K562 (cell line): ENCODE results near the gene FAR2. TPM values are rescaled to one million over a fixed set of nuclear protein-coding genes. Genes with fewer than 3 reads are reported as not detected.

ENCODE experiments used
- ATAC-seq: fragments of 200-7000 bp; cut with Tn5 transposase; 3 replicates; pipeline ENCODE4 v1.9.1; 2020; ENCODE audit warnings: moderate library complexity
- BruUV-seq: library from RNA; stranded (reverse); fragments of 400-500 nt; replicated peaks from 2 replicates; lab custom pipeline; 2021; lab: Mats Ljungman, UMichigan
- CTCF ChIA-PET: fragments of 300-600 bp; formaldehyde crosslinking; extraction: SDS; loops from one replicate; lab custom pipeline; 2021; ENCODE audit warnings: low intra/inter-chr PET ratio; lab: Yijun Ruan, JAX
- POLR2A ChIA-PET: fragments of 300-600, 350-650 bp; sonication (Branson Sonifier 250); formaldehyde crosslinking; extraction: SDS; loops from one replicate; lab custom pipeline; 2021; ENCODE audit warnings: antibody characterized with exemption, inconsistent platforms; lab: Yijun Ruan, JAX
- DNase-seq, 4 experiments: peaks; one replicate each; pipeline versions ENCODE4 v3.0.0 to v3.0.0-alpha.2; 2011 to 2018; ENCODE audit warnings: low spot score in 3 of 4, mixed read lengths in 3 of 4; ENCODE audit errors: extremely low read depth in 1 of 4
- FAIRE-seq: peaks from 2 replicates; lab custom pipeline; 2011; peaks lifted over from hg19 to GRCh38; lab: Jason Lieb, UNC
- H2AFZ ChIP-seq: 2 replicates; pipeline ENCODE4 v1.6.0; 2011; ENCODE audit warnings: low read depth, low read length, control low read depth, inconsistent platforms
- H3K27ac ChIP-seq: fragments of 200-600 bp; 3 replicates; pipeline ENCODE4 v1.8.0; 2011; ENCODE audit warnings: low read depth, mild to moderate bottlenecking, control low read depth, inconsistent platforms, low read length, moderate library complexity, mixed read lengths; ENCODE audit errors: extremely low read depth
- H3K27me3 ChIP-seq, 2 experiments: fragments of 300-600 bp in 1 of 2; 2 replicates in 1 of 2; 3 replicates in 1 of 2; pipeline versions ENCODE4 v1.6.0 to v1.8.0; 2011; ENCODE audit warnings: inconsistent platforms in 2 of 2, low read length in 2 of 2, mild to moderate bottlenecking in 1 of 2, mixed read lengths in 1 of 2, moderate library complexity in 1 of 2; ENCODE audit not compliant: control insufficient read depth in 2 of 2, insufficient read depth in 2 of 2
- H3K36me3 ChIP-seq: fragments of 300-600 bp; 3 replicates; pipeline ENCODE4 v1.8.0; 2011; ENCODE audit warnings: mild to moderate bottlenecking, low read length, inconsistent platforms; ENCODE audit not compliant: control insufficient read depth, insufficient read depth
- H3K4me1 ChIP-seq, 2 experiments: fragments of 200-600 bp in 1 of 2; replicated peaks in 1 of 2; 2 replicates in 1 of 2; 3 replicates in 1 of 2; pipeline versions ENCODE4 v1.5.1 to v1.8.0; 2011; ENCODE audit warnings: inconsistent platforms in 2 of 2, low read length in 2 of 2, mild to moderate bottlenecking in 1 of 2, mixed read lengths in 1 of 2, moderate library complexity in 1 of 2; ENCODE audit not compliant: control insufficient read depth in 2 of 2, insufficient read depth in 2 of 2
- H3K4me2 ChIP-seq: 2 replicates; pipeline ENCODE4 v1.6.1; 2011; ENCODE audit warnings: low read length, control low read depth, inconsistent platforms, mixed read lengths; ENCODE audit not compliant: insufficient read depth
- H3K4me3 ChIP-seq: fragments of 200-600 bp; sonication (generic), shearing (Covaris generic); 2 replicates; pipeline ENCODE4 v1.5.1; 2016; ENCODE audit warnings: control low read depth, inconsistent platforms
- H3K79me2 ChIP-seq: fragments of 200-600 bp; 3 replicates; pipeline ENCODE4 v1.8.0; 2011; ENCODE audit warnings: low read length, inconsistent platforms; ENCODE audit not compliant: control insufficient read depth, insufficient read depth
- H3K9ac ChIP-seq, 2 experiments: 2 replicates each; pipeline versions ENCODE4 v1.6.0 to v1.6.1; 2011; ENCODE audit warnings: low read depth in 2 of 2, low read length in 2 of 2, control low read depth in 1 of 2, inconsistent platforms in 1 of 2, mild to moderate bottlenecking in 1 of 2, mixed read lengths in 1 of 2; ENCODE audit not compliant: insufficient read depth in 1 of 2
- H3K9me1 ChIP-seq: one replicate; pipeline ENCODE4 v1.6.0; 2011; ENCODE audit warnings: inconsistent platforms, mild to moderate bottlenecking, low read length, moderate library complexity; ENCODE audit not compliant: control insufficient read depth, insufficient read depth
- H3K9me3 ChIP-seq: replicated peaks from 2 replicates; pipeline ENCODE4 v1.5.1; 2011; ENCODE audit warnings: low read depth, low read length, inconsistent platforms; ENCODE audit not compliant: control insufficient read depth, insufficient read depth
- H4K20me1 ChIP-seq: replicated peaks from 2 replicates; pipeline ENCODE4 v1.6.1; 2011; ENCODE audit warnings: low read length, inconsistent platforms, mixed read lengths; ENCODE audit not compliant: control insufficient read depth, insufficient read depth
- CEBPB ChIP-seq: fragments of 450-650 bp; IDR thresholded peaks from 2 replicates; pipeline ENCODE4 v1.6.1; 2016; ENCODE audit warnings: missing genetic modification characterization, missing compliant biosample characterization
- CEBPG ChIP-seq, 3 experiments: fragments of 200-800 bp in 1 of 3; sonication (Bioruptor generic) in 1 of 3; sonication (generic) in 1 of 3; formaldehyde crosslinking in 1 of 3; IDR thresholded peaks in 2 of 3; conservative IDR thresholded peaks in 1 of 3; 2 replicates each; pipeline versions ENCODE4 v1.6.1 to v1.8.0; 2016 to 2022; ENCODE audit warnings: missing compliant biosample characterization in 2 of 3, missing genetic modification characterization in 2 of 3, mild to moderate bottlenecking in 1 of 3, missing genetic modification reagents in 1 of 3
- HINFP ChIP-seq: fragments of 450-650 bp; conservative IDR thresholded peaks from 2 replicates; pipeline ENCODE4 v1.6.1; 2016; ENCODE audit warnings: missing genetic modification characterization, low read depth, mild to moderate bottlenecking, control low read depth, missing compliant biosample characterization
- MXI1 ChIP-seq: IDR thresholded peaks from 2 replicates; pipeline ENCODE4 v1.6.1; 2011; ENCODE audit warnings: low read depth, mild to moderate bottlenecking, improper control_type of control experiment, low read length
- WGBS: fragments of 100-300 bp; shearing (Covaris generic); methylation state at CpG from one replicate; pipeline ENCODE4 v1.1.6; 2016; ENCODE audit warnings: low coverage, mixed read lengths; ENCODE audit not compliant: insufficient coverage; ENCODE audit errors: missing lambda C conversion rate; 5-methylcytosine and 5-hydroxymethylcytosine counted together
- in situ Hi-C: fragments of 300-500 bp; cut with MboI; formaldehyde crosslinking; loops from 4 replicates; pipeline ENCODE4 v1.15.0; 2018; ENCODE audit warnings: inconsistent platforms, mixed read lengths
- intact Hi-C: fragments of 100-400 bp; cut with micrococcal nuclease; formaldehyde crosslinking; loops from 2 replicates; pipeline ENCODE4 v1.14.2; 2022
- polyA plus RNA-seq, 8 experiments: library from polyadenylated mRNA; depleted of rRNA in 4 of 8; stranded (reverse) in 5 of 8; unstranded in 3 of 8; fragments of >200 nt; fragmentation: Nextera tagmentation in 2 of 8; fragmentation: Illumina TruSeq in 1 of 8; extraction: Ambion mirVana in 2 of 8; extraction: Trizol in 1 of 8; gene quantifications; 2 replicates each; pipeline versions ENCODE4 v1.2.1 to v1.2.3, GENCODE V29; 2011 to 2014; ENCODE audit warnings: inconsistent platforms in 1 of 8, missing spikeins in 1 of 8
- total RNA-seq, 7 experiments: library from RNA; depleted of rRNA in 6 of 7; stranded (reverse); fragments of >200 nt in 6 of 7; fragmentation: Illumina TruSeq in 2 of 7; extraction: Trizol in 2 of 7; gene quantifications; 2 replicates each; pipeline versions ENCODE4 v1.2.1 to v1.2.3, GENCODE V29; 2011 to 2021; ENCODE audit warnings: low replicate concordance in 1 of 7

Gene FAR2
- total and polyA plus RNA-seq, 9 of the 15 experiments (the other 6 are each of a cell fraction or from before 2014, with no cell fraction given) = 5.0 to 13.4 (median 8.5) TPM

- H3K27me3 ChIP-seq = no peaks in the 10 kb centered on the region
- BruUV-seq = no TSS peak
- H3K4me1 ChIP-seq = no peaks in the 10 kb centered on the region
- H3K27ac ChIP-seq = no peak overlapping the region
- no peaks in the 10 kb centered on the region for H3K79me2 ChIP-seq
- DNase-seq (no peak), FAIRE-seq (no peak), ATAC-seq (no peak)
- intact Hi-C loops = no loop called here
- ChIA-PET POLR2A (no interaction called here), CTCF (no interaction called here)
- TF ChIP-seq MXI1 = no peak
- no peak for TF ChIP-seq CEBPG (CRISPR knock-in tag; IDR thresholded peaks at IDR 0.05)
- TF ChIP-seq CEBPG (tag; conservative IDR thresholded peaks at IDR 0.05 in 1 of 2, IDR thresholded peaks at IDR 0.05 in 1 of 2) = 0 out of 4 replicates have a peak, but pooled peaks have one; percentile 10 to 40
- TF ChIP-seq HINFP (tag) = no peak
- peak; percentile 61 for TF ChIP-seq CEBPB (tag)
- H4K20me1 ChIP-seq = no peaks in the 10 kb centered on the region
- H3K9me3 ChIP-seq = no peaks in the 10 kb centered on the region
- no peak overlapping the region for H3K4me3 ChIP-seq
- no peak overlapping the region for H2AFZ ChIP-seq
- H3K36me3 ChIP-seq = no peaks in the 10 kb centered on the region
- in situ Hi-C loops = no loop called here
- 0% methylated on average over 2 of the region's 2 CpGs for WGBS
- no peak overlapping the region for H3K9ac ChIP-seq
- no peak overlapping the region for H3K4me2 ChIP-seq
- no peaks in the 10 kb centered on the region for H3K9me1 ChIP-seq
Observed at GRCh38 chr12:29223426-29223825, 74.3 kb downstream of the FAR2 start.
